HG02840 (cell line): ENCODE data around the gene TULP1.

ENCODE experiments used
- ATAC-seq: cut with Tn5 transposase; IDR thresholded peaks from one replicate; pipeline ENCODE4 v1.9.1; 2021; ENCODE audit warnings: mild to moderate bottlenecking, moderate library complexity, moderate number of reproducible peaks; ENCODE audit not compliant: unreplicated experiment, low FRiP score

TULP1 gene

GRCh38 chr6:35486005-35486925 is 26.4 kb downstream of the TULP1 start:
- ATAC-seq, result no peak

- ATAC-seq, result no peak
Measured at GRCh38 chr6:35485402-35485877, 27.3 kb downstream of the TULP1 start.

DNA sequence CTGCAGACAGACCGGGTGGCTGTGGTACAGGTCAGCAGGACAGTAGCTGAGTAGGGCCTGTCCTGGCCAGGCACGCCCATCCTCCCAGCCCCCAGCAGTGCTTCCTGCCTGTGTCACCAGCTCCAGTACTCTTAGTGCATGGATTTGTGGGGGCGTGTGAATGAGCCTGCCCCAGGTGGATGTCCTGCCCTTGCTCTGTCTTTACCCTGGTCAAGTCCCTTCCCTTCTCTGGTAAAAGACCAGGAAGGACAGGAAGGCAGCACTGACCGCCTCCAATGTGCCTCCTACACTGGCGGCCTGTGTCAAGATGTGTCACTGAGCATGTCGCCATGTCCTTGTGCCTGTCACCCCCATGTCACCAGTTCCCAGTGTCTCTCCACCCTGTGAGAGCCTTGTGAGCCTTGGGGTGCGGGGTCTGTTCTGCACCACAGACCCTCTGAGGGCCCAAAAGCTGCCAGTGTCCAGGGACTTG is 27.7 kb downstream of the TULP1 start:
- ATAC-seq, result no peak

GRCh38 chr6:35483893-35484645 is 28.6 kb downstream of the TULP1 start:
- no peak for ATAC-seq

DNA sequence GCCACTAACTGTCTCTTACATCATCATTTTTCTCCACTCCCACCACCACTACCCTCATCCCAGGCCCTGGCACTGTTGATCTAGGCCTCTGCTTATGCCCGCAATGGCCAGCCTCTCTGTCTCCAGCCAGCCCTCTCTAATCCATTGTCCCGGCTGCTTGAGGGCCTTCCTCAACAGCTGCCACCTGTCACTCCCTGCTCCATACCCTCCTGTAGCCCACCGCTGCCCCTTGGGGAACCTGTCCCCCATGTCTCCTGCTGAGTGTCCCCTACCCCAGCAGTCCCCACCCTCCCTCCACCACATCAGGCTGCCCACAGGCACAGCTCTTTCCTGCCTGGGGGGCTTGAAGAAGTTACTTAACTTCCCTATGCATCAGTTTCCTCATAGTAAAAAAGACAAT is 29.2 kb downstream of the TULP1 start:
- ATAC-seq, result no peak

DNA sequence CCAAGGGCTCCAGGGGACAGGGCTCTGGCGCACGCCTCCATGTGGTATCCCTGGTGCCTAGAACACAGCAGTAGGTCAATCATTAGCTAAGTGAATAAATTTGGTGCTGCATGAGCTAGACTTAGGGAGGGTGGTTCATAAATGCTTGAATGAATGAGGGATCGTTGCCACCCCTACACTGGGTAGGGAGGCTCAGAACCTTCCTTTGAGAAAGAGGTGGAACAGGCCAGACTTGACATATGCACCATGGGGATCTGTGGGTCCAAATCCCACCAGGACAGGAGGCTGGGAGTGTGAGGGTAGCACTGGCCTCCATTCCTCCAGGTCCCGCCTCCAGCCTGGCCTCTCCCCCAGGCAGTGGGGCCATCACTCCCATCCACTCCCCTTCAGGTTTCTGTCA is 29.6 kb downstream of the TULP1 start:
- no peak for ATAC-seq

- no peak for ATAC-seq
Measured at GRCh38 chr6:35481226-35481625, 31.5 kb downstream of the TULP1 start.

GRCh38 chr6:35480176-35480575 is 32.5 kb downstream of the TULP1 start:
- no peak for ATAC-seq

DNA sequence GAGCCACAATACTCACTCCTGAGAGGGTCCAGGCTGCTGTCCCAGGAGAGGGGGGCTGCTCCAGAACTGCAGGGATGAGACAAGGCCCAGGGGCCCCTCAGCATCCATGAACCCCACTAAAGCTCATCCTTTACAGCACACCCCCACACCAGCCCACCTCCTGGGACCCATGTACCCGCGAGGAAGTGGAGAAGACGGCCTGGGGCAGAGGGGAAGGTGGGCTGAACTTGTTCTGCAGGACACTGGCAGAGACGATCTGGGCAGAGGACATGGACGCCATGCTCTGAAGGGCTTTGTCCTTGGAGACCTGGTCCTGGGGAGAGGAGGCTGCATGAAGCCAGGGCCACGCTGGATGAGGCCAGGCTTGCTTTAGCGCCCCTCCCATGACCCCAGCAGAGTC is 34.4 kb downstream of the TULP1 start:
- ATAC-seq, result no peak

GRCh38 chr6:35477551-35478179 is 35.0 kb downstream of the TULP1 start:
- ATAC-seq, result no peak

- ATAC-seq, result no peak
Measured at GRCh38 chr6:35477028-35477427, 35.7 kb downstream of the TULP1 start.

DNA sequence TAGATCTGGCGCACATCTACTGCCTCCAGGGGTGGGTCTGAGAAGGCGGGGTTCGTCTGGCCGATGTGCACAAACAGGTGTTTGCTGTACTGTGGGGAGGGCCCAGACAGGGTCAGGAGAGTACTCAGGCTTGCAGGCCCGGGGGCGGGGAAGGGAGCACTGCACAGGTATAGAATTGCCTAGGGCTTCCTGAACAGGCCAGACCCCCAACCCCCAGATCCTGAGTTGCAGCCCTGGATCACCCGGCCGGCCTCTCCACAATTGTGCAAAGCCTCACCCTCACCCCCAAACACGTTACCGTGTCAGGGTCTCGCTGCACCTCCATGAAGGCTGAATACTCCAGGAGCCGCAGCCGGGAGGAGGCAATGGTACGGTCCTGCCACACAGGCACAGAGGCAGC is 36.7 kb downstream of the TULP1 start:
- ATAC-seq, result no peak

GRCh38 chr6:35475573-35475972 is 37.1 kb downstream of the TULP1 start:
- ATAC-seq, result no peak

DNA sequence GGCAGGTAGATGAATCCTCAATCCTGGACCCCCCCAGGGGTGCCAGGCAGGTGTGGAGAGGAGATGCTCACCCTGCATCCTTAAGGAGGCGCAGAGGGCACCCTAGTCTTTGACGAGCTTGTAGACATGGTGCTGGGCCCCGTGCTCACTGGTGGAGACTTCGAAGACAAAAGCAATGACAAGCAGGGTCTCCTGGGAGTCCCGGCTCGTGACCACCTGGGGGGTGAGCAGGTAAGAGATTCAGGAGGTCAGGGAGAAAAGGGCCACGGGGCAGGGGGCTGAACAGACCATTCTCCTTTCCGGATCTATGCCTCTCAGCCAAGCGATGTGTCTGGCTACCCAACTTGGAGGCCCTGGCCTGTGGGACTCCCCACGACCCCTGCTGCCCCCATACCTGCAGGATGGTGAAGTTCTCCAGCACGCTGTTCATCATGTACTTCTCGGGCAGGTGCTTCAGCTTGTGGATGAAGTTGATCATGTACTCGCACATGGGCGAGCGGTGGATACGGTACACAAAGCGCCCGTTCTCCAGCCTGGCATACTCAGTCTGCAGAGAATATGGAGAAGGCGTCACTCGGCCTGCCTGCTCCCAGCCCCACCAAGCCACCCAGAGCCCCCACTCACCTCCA is 37.6 kb downstream of the TULP1 start:
- ATAC-seq, result no peak

DNA sequence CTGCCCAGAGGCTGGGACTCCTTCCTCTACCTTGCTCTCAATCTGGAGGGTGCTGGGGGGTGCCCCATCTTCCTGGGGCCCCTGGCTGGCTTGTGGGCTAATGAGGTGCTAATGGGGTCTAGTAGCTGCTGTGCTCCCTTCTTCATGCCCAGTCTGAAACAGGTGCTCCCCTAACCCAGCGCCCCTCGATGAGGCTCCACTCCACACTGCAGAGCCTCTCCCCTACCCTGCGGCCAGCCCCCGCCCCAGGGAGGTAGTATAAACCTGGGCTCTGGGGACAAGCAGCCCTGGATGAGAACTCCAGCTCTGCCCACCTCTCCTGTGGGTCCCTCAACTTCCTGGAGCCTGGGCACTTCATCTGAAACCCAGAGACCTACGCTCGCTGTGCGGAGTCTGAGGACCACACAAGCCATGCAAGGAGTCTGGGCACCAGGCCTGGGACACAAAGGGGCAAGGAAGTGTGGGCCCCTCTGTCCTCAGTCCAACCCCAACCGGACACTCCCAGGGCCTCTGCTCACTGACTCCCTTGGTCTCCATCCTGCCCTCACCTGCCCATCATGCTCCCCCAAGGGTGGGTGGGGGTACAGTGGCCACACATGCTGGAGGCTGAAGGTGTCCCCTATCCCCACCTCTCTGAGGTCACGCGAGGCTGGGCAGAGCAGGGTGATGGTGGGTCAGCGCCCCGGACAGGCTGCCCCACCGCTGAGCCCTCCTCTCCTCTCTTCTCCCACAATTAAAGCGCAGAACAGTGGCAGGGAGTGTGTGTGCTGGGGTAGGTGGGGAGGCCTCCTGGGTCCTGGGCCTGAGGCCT is 38.4 kb downstream of the TULP1 start:
- ATAC-seq, result no peak

GRCh38 chr6:35473850-35474130 is 38.9 kb downstream of the TULP1 start:
- ATAC-seq, result no peak

DNA sequence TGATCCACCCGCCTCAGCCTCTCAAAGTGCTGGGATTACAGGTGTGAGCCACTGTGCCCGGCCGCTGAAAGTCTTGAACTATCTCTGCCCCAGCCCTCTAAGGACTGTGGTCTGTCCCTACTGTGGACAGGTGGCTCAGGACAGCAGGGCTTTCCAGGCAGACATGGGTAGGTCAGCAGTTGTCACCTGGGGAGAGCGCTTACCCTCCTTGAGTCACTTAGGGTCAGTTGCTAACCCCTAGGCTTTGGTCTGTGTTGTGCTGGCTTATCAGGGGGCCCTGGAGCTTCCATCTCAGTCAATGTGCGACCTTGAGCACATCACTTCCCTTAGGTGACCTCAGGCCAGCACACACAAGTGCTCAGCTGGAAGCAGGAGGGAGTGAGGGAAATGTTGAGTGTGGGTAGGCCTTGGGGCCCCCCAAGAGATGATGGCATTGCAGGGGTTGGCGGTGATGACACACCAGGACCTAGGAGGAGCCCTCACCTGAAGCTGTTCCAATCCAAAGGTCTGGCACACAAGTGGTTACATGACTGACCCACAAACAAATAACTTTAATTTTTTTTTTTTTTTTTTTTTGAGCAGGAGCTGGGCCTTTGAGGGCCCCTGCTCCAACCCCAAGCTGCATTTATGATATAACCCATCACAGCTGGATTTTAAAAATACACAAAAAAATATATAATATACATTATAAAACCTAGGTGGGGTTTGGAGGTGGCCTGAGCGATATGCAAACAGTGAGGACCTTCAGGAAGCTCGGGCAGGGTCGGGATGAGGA is 39.4 kb downstream of the TULP1 start:
- no peak for ATAC-seq

GRCh38 chr6:35471836-35472345 is 40.8 kb downstream of the TULP1 start:
- ATAC-seq, result no peak

GRCh38 chr6:35470663-35471120 is 42.0 kb downstream of the TULP1 start:
- no peak for ATAC-seq
